K562 treated with DMSO at 1 percent for 4 hours (cell line): ENCODE measurements around the gene BAK1. TPM values are rescaled to one million over a fixed set of nuclear protein-coding genes. Genes with fewer than 3 reads are reported as not detected.

ENCODE experiments used
- total RNA-seq: library from RNA; unstranded; fragments of 300-600 nt; gene quantifications from 2 replicates; pipeline ENCODE4 v1.2.3, GENCODE V29; 2022; ENCODE audit not compliant: insufficient read depth

BAK1 gene
- 28.1 and 29.6 TPM in 2 replicates for total RNA-seq

GRCh38 chr6:33579828-33580714 is at the start of gene BAK1:
BAK1 (minus strand) TSS chr6:33580276; CDS start chr6:33577604, 2,672 bp downstream.

GRCh38 chr6:33620856-33621710 is 41.0 kb upstream of the BAK1 start, which contains the start of gene ITPR3:
ITPR3 (plus strand) TSS chr6:33621322; CDS start chr6:33621603, 281 bp downstream.

Other genes starting within 250 kb of the BAK1 start
- gene KIFC1, start 188.5 kb downstream of the BAK1 start, total RNA-seq = 83.0 and 95.7 TPM in 2 replicates
- gene PHF1, start 169.3 kb downstream of the BAK1 start, total RNA-seq = 62.6 and 67.2 TPM in 2 replicates
- gene CUTA, start 162.2 kb downstream of the BAK1 start, total RNA-seq = 395 and 427 TPM in 2 replicates
- 6.6 and 10.9 TPM in 2 replicates for gene SYNGAP1, start 160.2 kb downstream of the BAK1 start, total RNA-seq
- gene ZBTB9, start 125.7 kb downstream of the BAK1 start, total RNA-seq = 10.4 and 11.8 TPM in 2 replicates
- gene ITPR3, start 41.0 kb upstream of the BAK1 start, total RNA-seq = 10.5 and 13.0 TPM in 2 replicates
- 37.6 and 69.2 TPM in 2 replicates for gene UQCC2, start 131.4 kb upstream of the BAK1 start, total RNA-seq
- gene IP6K3, start 166.6 kb upstream of the BAK1 start, total RNA-seq = not detected in 2 replicates
- 55.4 and 57.2 TPM in 2 replicates for gene LEMD2, start 208.9 kb upstream of the BAK1 start, total RNA-seq
- not detected in 2 replicates for gene MLN, start 223.7 kb upstream of the BAK1 start, total RNA-seq